Measurements from ENCODE around the gene TSC2.

DNA sequence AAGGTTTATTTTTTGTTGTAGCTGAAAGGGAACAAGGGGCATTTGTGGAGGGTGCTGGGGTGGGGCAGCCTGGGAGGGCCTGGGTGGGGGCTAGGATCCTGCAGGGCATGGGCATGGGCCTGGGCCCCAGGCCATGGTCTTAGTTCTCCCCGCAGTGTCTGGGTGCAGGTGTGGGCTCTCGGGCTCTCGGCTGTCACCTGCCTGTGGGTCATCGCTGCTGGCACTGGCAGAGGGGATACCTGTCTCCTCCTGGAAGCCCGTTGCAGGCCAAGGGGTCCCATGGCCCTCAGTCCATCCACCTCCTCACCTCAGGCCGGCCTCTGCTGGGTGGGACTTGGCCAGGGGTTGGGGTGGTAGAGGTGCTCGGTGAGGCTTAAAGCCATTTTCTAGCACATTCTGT, 30.3 kb downstream of the TSC2 start:
- TF ChIP-seq, protein P1, sequence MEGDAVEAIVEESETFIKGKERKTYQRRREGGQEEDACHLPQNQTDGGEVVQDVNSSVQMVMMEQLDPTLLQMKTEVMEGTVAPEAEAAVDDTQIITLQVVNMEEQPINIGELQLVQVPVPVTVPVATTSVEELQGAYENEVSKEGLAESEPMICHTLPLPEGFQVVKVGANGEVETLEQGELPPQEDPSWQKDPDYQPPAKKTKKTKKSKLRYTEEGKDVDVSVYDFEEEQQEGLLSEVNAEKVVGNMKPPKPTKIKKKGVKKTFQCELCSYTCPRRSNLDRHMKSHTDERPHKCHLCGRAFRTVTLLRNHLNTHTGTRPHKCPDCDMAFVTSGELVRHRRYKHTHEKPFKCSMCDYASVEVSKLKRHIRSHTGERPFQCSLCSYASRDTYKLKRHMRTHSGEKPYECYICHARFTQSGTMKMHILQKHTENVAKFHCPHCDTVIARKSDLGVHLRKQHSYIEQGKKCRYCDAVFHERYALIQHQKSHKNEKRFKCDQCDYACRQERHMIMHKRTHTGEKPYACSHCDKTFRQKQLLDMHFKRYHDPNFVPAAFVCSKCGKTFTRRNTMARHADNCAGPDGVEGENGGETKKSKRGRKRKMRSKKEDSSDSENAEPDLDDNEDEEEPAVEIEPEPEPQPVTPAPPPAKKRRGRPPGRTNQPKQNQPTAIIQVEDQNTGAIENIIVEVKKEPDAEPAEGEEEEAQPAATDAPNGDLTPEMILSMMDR (IDR thresholded peaks at IDR 0.05; ENCODE audit: extremely low read depth in 1 of 2, insufficient read depth in 1 of 2, low read depth in 1 of 2, low read length in 2 of 2): no peak
- TF ChIP-seq EZH2 (IDR thresholded peaks at IDR 0.05; ENCODE audit: borderline replicate concordance, low read depth, low read length, severe bottlenecking) (no peak), POLR2A (IDR thresholded peaks at IDR 0.05; ENCODE audit: low read depth, low read length) (no peak), POLR2AphosphoS5 (IDR thresholded peaks at IDR 0.05; ENCODE audit: insufficient read depth, low read depth, low read length) (no peak), MYC (IDR thresholded peaks at IDR 0.05; ENCODE audit: low read depth, low read length) (no peak)

All from endothelial cell of umbilical vein (primary cell).